ENCODE results near the gene USP40. TPM values are rescaled to one million over a fixed set of nuclear protein-coding genes. Genes with fewer than 3 reads are reported as not detected.

The USP40 gene
- total RNA-seq, 1 experiment from 2014 or later, result 62.0 TPM

DNA sequence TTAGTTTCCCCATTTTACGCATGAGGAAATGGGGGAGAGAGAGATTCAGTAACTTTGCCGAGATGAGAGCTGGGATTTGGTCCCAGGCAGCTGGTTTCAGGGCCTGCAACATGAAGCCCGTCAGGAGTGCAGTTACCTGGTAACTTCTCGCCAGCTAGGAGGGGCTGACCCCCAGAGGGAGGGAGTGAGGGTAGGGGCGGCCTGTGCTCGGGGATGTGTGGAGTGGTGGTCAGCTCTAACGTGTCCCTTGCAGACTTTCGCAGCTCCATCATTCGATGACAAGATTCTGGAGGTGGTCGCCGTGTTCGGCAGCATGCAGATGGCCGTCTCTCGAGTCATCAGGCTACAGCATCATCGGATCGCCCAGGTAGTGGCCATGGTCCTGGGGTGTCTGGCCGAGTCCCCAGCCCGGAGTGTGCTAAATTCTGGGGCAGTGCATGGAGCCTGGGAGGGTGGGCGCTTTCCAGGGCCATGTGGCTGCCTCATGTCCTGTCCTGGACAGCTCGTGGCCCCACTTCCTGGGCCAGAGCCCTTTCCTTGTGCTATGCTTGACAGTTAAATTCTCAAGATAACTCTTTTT lies 108.5 kb downstream of the USP40 start:
- no peak for DNase-seq (ENCODE audit: low spot score)

DNA sequence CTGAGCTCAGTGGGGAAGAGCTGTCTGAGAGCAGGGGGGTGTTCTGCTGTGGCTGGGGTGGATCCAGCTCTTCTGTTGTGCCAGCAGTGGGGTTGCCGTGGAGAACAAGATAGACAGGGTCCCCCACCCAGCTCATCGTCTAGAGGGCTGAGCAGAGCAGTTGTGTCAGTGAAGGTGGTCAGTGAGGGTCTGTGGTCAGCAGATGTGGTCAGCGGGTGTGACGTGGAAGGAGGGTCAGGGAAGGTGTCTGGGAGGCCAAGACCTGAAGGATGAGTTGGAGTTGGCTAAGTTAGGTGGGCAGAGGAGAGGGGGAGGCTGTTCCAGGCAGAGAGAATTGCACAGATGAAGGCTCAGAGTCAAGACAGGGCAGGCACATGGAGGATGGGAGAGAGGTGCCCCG lies 109.2 kb downstream of the USP40 start:
- no peak for DNase-seq (ENCODE audit: low spot score)

DNA sequence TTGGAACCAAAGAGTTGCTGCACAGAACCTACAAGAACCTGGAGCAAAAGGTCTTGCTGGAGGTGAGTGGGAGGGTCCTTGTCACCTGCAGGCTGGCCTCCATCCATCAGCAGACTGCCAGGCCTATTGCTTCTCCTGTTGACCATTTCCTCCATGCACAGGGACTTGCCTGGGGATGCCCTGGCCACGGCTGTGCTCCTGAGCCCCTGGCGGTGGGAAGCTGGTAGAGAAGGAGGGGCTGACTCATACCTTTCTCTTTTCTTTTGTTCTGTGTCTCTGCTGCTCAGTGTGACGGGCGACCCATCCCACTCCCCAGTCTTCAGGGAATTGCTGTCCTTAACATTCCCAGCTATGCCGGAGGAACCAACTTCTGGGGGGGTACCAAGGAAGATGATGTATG lies 109.6 kb downstream of the USP40 start:
- DNase-seq (ENCODE audit: low spot score), result no peak

DNA sequence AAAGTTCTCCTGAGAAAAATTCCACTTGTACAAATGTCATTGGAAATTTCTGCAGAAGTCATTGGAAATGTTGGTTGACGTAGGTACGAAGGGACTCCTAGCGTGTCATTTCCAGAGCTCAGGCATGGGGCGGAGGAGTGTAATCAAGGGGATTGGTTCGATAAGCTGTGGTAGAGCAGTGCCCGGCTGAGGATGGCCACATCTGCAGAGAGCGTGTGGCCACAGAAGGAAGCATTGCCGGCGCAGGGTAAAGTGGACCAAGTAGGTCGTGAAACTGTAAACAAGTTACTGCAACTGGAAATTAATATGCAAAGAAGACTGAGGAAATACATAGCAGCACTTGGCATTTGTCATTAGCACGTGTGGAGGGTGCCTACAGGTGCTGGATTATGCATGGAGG lies 110.5 kb downstream of the USP40 start:
- DNase-seq (ENCODE audit: low spot score), result no peak

DNA sequence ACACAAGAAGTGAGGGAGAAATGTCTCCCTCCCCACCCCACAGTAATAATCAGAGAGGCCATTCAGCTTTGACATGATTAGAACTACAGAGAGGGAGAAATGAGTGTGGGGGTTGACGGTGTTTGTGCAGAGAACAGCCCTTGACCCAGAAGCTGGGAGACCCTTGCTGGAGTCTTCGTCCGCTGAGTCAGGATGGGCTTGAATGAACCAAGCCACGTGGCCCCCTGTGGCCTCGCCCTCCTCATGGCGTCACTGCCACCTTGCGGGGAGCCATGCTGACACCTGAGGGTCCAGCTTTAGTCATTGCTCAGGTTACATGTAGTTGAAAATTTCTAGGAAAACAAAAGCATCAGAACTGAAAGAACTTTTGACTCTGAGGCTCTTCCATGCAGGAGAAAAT lies 111.1 kb downstream of the USP40 start:
- DNase-seq (ENCODE audit: low spot score), result no peak

DNA sequence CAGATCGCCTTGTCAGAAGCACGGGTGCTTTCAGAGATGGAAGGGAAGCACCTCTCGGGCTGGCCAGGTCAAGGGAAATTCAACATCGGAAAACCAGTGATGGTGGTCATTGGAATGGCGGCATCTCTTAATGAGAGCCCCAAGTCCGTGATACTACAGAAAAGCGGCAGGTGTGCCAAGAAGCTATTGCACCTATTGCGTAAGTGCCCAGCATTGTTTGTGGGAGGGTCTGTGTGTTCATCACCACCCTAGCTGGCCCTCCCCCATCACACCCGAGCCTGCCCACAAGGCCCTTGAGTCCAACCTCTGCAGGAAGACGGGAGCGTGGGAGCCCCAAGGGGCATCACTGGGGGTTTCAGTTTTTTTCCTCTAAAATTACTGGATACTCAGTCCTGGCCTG lies 111.6 kb downstream of the USP40 start:
- DNase-seq (ENCODE audit: low spot score), result no peak

DNA sequence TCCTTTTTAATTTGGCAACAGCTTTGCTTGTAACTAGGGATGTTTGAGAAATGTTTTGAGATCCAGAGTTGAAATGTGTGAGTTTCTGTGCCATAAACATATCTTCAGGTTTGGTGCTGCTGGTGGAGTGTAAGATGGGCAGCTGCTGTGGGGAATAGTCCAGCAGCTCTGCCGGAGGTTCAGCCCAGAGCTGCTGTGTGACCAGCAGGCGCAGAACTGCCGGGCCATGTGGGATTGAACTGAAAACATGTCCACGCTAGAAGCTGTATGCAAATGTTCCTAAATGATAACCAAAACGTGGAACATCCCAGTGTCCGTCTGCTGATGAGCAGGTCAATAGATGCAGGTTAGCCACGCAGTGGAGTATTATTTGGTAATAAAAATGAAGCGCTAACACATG lies 112.7 kb downstream of the USP40 start:
- no peak for DNase-seq (ENCODE audit: low spot score)

DNA sequence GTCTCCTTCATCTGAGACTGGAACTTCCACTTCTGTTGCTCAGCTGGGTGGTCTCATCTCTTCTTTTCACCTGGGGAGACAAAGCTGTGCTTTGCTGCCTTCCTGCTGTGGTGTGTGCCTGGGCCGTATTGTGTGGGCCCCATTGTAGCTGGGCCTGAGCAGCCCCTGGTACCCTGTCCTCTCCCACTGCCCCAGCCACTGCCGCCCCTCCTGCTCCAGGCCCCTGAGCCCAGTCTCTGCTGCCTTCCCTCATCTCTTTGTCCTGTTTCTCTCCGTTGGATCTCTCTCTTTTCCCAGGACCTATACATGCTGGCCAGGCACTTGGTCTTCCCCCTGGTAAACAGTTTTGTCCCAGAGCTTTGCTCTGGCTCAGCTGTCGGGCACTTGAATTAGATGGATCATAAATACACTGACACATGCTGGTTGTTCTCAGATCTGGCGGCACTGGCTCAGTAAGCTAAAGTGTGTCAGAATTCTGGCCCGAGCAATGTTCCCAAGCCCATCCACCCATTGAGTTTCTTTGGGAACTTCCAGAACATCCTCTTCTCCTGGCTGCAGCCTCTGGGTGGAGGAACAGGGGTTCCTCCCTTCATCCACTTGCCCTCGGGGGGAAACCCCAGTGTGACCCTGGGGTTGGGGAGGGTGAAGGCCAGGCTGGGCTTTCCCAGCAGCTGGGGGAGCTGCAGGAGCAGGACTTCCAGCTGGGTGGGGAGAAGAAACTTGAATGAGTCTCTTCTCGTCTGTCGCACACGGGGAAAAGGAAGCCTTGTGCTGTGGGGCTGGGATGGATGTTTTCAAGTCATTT lies 113.3 kb downstream of the USP40 start:
- no peak for DNase-seq (ENCODE audit: low spot score)

DNA sequence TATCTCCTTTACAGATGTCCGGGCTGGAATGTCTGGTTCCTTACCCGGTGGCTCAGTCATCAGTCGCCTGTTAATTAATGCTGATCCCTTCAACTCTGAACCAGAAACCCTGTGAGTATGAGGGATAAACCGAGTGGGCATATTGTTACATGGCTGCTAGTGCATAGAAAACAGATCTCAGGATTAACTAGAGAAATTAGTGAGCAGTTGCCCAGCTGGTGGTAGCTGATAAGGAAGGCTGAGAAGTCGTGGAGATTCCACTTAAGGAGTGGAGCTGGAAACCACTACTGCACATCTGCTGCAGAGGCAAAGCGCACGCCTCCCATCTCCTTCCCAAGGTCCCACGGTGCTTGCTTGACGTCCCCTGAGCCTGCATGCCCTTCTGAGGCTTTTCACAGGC lies 114.6 kb downstream of the USP40 start:
- no peak for DNase-seq (ENCODE audit: low spot score)

DNA sequence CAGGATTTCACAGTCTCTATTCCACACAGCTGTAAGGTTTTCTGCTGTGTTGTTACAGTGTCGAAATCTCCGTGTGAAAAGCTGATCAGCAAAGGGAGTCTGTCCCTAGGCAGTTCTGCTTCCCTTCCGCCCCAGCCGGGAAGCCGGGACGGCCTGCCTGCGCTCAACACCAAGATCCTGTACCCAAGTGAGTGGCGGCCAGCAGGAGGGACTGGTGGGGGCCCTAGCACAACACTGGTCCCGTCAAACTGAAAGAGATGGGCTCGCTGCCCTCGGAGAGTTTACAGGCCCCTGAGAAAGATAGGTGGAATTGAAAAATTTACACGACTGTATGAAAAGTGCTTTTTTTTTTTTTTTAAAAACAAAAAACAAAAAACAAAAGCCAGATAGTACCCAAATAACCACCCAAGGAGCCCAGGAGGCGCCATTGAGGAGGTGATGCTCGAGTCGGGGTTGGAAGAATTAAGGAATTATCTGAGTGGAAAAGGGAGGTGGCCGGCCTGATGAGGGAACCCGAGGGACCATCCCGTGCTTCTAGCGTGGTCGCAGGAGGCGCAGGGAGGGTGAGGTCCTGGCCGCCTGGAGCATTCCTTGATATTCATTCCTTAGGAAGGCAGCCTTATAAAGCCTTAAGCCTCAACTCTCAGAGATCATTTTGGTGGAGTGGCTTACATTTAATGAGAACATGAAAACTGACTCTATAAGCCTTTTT lies 115.6 kb downstream of the USP40 start:
- no peak for DNase-seq (ENCODE audit: low spot score)

DNA sequence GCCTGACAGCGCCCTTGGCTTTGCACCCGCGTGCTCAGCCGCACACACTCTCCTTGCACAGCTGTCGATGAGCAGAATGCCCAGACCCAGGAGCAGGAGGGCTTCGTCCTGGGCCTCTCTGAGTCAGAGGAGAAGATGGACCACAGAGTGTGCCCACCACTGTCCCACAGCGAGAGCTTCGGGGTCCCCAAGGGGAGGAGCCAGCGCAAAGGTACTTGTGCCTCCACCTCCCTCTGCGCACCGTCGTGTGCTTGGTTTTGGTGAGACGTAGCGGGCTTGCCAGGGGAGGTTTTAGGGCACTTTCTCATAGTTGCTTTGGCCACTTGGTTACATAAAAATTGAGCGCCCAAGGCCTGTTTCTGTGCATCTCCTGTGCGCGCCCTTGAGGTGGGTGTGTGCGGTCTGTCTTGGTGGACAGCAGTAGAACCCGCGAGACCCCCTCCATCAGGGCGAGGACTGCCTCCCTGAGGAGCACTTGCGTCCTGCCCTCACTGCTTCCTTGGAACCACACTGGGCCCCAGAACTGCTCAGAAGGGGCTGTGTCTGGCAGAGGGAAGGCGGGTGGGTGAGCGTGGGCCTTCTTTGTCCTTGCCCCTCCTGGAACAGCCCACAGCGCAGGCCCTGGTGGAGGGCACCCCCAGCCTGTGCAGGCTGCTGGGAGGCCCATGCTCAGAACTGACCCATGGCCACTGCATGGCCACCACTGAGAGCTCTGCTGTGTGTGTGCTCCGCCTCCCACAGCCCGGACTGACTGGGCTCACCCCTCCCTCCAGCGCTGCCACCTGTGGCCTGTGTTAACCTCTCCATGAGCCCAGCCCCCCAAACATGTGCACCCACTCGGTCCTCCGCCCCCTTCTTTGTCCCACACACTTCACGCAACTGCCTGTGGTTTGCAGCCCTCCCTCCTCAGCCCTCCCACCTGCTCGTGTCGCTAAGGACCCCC lies 116.4 kb downstream of the USP40 start:
- DNase-seq (ENCODE audit: low spot score), result no peak

DNA sequence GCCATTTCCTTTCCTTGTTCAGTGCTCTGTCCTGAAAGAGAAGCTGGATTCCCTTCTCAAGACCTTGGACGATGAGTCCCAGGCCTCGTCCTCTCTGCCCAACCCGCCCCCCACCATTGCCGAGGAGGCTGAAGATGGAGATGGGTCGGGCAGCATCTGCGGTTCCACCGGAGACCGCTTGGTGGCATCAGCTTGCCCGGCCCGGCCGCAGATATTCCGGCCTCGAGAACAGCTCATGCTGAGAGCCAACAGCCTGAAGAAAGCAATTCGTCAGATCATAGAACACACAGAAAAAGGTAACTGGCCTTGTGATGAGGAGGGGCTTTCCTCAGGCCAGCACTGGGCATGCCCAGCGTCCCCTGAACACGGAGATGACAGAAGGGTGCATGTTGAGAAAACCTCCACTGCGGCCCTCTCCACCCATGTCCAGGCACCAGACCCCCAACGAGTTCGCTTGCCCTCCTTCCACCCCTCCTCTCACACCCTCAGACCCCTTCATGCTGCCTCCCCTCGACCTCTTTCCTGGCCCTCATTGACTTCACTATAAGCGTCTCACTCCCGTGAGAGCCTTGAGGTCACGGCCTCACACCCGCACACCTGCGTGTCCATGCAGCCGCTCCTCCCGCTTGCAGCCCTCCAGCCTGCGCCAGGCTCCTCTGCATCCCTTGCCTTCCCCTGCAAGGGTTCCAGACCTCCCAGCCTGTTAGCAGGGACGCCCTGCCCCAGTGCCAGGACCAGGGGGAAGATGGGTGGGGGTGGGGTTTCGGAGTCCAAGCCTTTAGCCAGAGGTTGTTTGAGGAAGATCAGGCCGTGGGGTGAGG lies 117.3 kb downstream of the USP40 start:
- DNase-seq (ENCODE audit: low spot score), result no peak

DNA sequence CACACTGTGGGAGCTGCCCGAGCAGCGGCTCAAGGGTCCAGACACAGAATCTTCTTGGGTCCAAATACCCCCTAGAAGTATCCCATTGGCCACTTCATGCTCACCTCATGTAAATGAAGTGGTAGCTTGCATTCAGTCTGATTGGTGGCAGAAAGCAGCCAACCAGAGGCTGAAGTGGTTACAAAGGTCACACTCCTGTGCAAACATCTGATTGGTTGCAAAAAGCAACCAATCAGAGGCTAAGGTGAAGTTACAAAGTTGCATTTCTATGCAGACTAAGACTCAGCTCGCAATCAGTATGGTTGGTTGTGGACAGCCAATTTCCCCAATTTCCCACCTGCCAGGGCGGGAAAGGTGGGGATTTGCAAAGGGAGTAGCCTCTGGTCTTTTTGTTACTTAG lies 118.0 kb downstream of the USP40 start:
- DNase-seq (ENCODE audit: low spot score), result no peak

DNA sequence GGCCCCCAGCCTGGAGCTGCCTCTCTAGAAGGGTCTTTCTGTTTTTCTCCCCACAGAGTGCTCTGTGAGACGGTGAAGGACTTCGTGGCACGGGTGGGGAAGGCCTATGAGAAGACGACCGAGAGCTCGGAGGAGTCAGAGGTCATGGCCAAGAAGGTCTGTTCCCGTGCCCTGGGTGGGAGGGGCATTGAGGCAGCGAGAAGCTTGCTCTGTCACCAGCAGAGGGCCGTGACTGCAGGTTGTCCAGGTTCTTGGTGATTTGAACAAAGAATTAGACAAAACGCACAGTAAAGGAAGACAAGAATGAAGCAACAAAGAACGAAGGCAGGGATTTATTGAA lies 118.4 kb downstream of the USP40 start:
- DNase-seq (ENCODE audit: low spot score), result no peak

DNA sequence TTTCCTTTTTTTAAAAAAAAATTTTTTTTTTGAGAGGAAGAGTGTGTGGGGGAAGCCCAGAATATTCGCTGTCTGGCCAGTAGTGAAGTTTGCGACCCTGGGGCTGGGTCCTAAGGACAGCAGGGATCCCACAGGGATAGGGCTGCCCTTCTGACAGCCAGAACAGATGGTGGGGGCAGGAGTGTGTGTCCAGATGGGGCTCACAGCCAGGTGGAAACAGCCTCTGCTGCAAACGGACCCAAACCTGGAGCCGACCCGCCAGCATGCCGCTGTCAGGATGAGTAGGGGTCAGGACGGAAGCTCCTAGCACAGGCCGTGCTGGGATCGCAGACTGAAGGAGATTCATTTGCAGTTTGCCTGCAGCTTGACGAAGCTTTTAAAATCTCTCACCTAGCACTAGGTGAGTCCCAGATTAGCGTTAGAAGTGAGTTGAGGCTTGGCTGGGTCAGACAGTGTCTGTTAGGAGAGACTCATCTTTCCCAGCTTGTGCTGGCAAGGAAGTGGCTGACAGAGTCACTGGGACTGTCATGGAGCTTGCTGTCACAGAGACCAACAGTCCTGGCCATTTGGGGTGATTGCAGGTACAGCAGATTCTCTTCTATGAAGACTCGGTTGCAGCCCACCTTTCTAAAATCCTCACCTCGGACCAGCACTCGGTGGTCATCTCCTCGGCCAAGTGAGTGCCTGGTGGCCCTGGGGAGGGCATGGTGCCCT lies 118.9 kb downstream of the USP40 start:
- no peak for DNase-seq (ENCODE audit: low spot score)

DNA sequence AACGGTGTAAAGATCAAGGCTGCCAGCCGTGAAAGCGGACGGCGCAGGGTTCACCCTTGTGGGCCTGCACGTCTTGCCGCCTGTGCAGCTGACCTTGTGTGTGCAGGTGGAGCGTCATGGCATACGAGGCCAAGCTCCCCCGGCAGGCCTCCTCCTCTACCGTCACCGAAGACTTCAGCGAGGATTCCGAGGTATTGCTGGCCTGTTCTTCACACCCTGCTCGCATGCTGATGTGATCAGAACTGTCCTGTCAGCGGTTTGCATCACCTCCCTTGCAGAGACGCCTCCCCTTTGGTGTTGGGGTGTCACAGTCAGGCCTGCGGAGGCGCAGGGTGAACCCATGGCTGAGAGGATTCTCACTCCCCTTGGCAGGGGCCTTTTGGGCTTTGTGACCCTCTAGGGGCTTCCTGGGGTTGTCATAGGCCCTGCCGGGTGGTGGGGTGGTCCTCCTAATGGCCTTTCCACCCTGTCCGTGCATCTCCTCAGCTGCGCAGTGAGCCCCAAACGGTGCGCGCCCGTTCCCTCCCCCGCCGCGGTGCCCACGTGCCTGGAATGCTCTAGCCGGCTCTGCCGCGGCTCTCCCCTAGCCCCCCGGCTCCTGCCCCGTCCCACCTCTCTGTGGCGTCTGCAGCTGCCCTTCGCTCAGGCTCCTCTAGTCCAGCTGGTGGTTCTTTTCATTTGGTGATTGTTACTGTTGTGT lies 119.8 kb downstream of the USP40 start:
- DNase-seq (ENCODE audit: low spot score), result no peak

DNA sequence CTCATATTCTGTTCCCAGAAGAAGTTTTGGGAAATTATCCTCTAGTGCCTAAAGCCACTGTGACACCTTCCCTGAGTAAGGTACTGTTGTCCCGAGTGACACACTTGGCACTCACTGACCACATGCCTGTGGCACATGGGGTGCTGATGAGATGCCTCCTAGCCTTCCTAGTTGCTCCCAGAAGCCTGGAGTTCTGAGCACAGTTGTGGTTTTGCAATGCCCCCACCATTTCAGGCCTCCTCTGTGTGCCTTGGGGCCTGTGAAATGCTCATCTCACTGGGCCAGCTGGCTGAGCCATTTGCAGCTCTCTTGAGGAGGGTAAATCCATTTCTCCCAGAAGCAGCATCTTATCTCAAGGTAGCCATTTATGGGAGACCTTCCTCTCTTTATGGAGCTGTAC lies 120.5 kb downstream of the USP40 start:
- no peak for DNase-seq (ENCODE audit: low spot score)

DNA sequence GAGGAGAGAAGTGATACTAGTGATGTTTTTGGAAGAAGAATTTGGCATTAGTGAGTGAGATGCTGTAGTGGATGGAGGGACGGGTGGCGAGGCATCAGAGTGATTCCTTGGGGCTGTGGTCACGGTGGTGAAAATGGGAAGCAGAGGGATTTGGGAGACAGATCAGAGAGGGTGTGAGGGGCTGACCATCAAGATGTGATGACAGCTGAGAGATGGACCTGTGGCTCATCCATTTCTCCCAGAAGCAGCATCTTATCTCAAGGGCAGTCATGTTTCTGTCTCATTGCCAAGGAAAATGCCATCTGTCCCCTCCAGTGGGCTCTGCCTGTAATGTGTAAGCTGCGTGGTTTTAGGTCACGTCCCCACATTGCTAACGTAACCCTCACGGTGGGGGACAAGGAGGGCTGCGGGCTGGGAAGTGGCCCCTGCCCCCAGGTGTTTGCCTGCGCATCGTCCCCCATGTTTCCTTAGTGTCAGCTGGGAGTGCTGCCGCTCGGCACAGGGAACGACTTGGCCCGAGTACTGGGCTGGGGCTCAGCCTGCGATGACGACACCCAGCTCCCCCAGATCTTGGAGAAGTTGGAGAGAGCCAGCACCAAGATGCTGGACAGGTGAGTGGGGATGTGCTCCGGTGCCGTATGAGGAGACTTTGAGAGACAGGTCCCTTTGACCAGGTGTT lies 121.3 kb downstream of the USP40 start:
- DNase-seq (ENCODE audit: low spot score), result no peak

DNA sequence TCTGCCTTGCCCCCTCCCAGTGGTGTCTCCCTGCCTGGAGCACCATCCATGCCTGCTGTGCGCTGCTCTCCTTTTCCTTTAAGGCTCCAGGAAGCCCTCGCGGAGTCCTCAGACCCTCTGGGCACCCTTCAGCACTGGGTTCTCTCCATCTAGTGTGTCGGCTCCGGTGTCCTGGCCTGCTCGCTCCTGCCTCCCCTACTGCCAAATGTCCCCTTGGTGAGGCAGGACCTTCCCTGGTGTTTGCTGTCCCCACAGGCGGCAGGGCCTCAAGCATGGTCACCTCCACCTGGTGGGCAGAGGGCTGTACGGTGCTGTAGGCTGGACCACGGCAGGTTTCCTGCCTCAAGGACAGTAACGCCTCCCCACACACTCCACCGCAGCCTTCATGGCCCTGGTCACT lies 122.1 kb downstream of the USP40 start:
- no peak for DNase-seq (ENCODE audit: low spot score)
